CD14-positive monocyte (primary cell): ENCODE data around the gene SELENOH. TPM values are rescaled to one million over a fixed set of nuclear protein-coding genes. Genes with fewer than 3 reads are reported as not detected.
"Not testable (repeated sequence)": the region's sequence is repeated elsewhere in the genome, so short reads cannot be mapped to it uniquely, and the experiment has no call there.

Experiments used
- DNase-seq, 3 donors: peaks; one replicate each; pipeline ENCODE4 v3.0.0-alpha.2; 2011 to 2022
- H2AFZ ChIP-seq: 2 replicates; pipeline ENCODE4 v1.6.0; 2012; ENCODE audit warnings: mild to moderate bottlenecking, low read depth, low read length, inconsistent platforms; ENCODE audit not compliant: insufficient read depth, poor library complexity, severe bottlenecking
- H3K27ac ChIP-seq, 2 donors: 1 replicate in 1 of 2; 2 replicates in 1 of 2; pipeline ENCODE4 v1.5.1; 2012 to 2013; ENCODE audit warnings: low read length in 2 of 2, control low read depth in 1 of 2, inconsistent platforms in 1 of 2, low read depth in 1 of 2, mild to moderate bottlenecking in 1 of 2
- H3K27me3 ChIP-seq, 2 donors: one replicate each; pipeline versions ENCODE4 v1.6.0 to v1.6.1; 2011 to 2013; ENCODE audit warnings: low read length in 2 of 2; ENCODE audit not compliant: control insufficient read depth in 2 of 2, insufficient read depth in 2 of 2
- H3K36me3 ChIP-seq, 2 donors: replicated peaks in 1 of 2; 1 replicate in 1 of 2; 2 replicates in 1 of 2; pipeline versions ENCODE4 v1.5.1 to v1.6.1; 2012 to 2013; ENCODE audit warnings: low read length in 2 of 2, control low read depth in 1 of 2, inconsistent platforms in 1 of 2, mild to moderate bottlenecking in 1 of 2; ENCODE audit not compliant: insufficient read depth in 2 of 2, control insufficient read depth in 1 of 2
- H3K4me1 ChIP-seq, 2 donors: 1 replicate in 1 of 2; 2 replicates in 1 of 2; pipeline versions ENCODE4 v1.5.1 to v1.6.1; 2012 to 2013; ENCODE audit warnings: low read length in 2 of 2, control low read depth in 1 of 2, inconsistent platforms in 1 of 2, mild to moderate bottlenecking in 1 of 2, moderate library complexity in 1 of 2; ENCODE audit not compliant: insufficient read depth in 2 of 2, control insufficient read depth in 1 of 2
- H3K4me2 ChIP-seq: replicated peaks from 2 replicates; pipeline ENCODE3; 2012; ENCODE audit warnings: low read length, moderate library complexity, mild to moderate bottlenecking; ENCODE audit not compliant: poor library complexity, severe bottlenecking; ENCODE audit errors: extremely low read depth
- H3K4me3 ChIP-seq, 3 experiments: fragments of 200-600 bp in 1 of 3; sonication (generic) in 1 of 3; replicated peaks in 1 of 3; 1 replicate in 2 of 3; 2 replicates in 1 of 3; pipeline ENCODE4 v1.5.1; 2011 to 2013; ENCODE audit warnings: low read length in 3 of 3, mild to moderate bottlenecking in 3 of 3, control low read depth in 2 of 3, low read depth in 2 of 3, inconsistent platforms in 1 of 3, moderate library complexity in 1 of 3
- H3K79me2 ChIP-seq: 2 replicates; pipeline ENCODE4 v1.6.0; 2012; ENCODE audit warnings: mild to moderate bottlenecking, control low read depth, inconsistent platforms, low read length, moderate library complexity; ENCODE audit not compliant: insufficient read depth
- H3K9ac ChIP-seq: 2 replicates; pipeline ENCODE4 v1.6.0; 2017; ENCODE audit warnings: low read length, mild to moderate bottlenecking; ENCODE audit not compliant: insufficient read depth, poor library complexity, severe bottlenecking
- H3K9me3 ChIP-seq, 2 donors: replicated peaks in 1 of 2; 1 replicate in 1 of 2; 2 replicates in 1 of 2; pipeline versions ENCODE4 v1.5.1 to v1.6.1; 2012 to 2013; ENCODE audit warnings: low read length in 2 of 2, control low read depth in 1 of 2; ENCODE audit not compliant: control insufficient read depth in 1 of 2, insufficient read depth in 1 of 2
- H4K20me1 ChIP-seq: 2 replicates; pipeline ENCODE4 v1.6.0; 2012; ENCODE audit warnings: mild to moderate bottlenecking, low read length, control low read depth, moderate library complexity; ENCODE audit not compliant: insufficient read depth
- H3K27ac Mint-ChIP-seq, 7 donors: one replicate each; pipeline ENCODE4 v1.8.0; 2020; ENCODE audit warnings: mild to moderate bottlenecking in 7 of 7, mixed read lengths in 7 of 7, moderate library complexity in 6 of 7, inconsistent platforms in 2 of 7
- H3K27me3 Mint-ChIP-seq, 3 donors: one replicate each; pipeline ENCODE4 v1.8.0; 2021 to 2022; ENCODE audit warnings: low read depth in 3 of 3, mild to moderate bottlenecking in 3 of 3, mixed read lengths in 3 of 3, moderate library complexity in 3 of 3, inconsistent platforms in 1 of 3
- H3K36me3 Mint-ChIP-seq, 2 donors: one replicate each; pipeline ENCODE4 v1.8.0; 2020; ENCODE audit warnings: mixed read lengths in 2 of 2, inconsistent platforms in 1 of 2, mild to moderate bottlenecking in 1 of 2
- H3K4me1 Mint-ChIP-seq: one replicate; pipeline ENCODE4 v1.8.0; 2020; ENCODE audit warnings: mild to moderate bottlenecking, mixed read lengths
- H3K4me3 Mint-ChIP-seq, 2 donors: one replicate each; pipeline ENCODE4 v1.8.0; 2020; ENCODE audit warnings: mild to moderate bottlenecking in 2 of 2, mixed read lengths in 2 of 2, moderate library complexity in 1 of 2
- H3K9me3 Mint-ChIP-seq, 7 donors: one replicate each; pipeline ENCODE4 v1.8.0; 2020 to 2022; ENCODE audit warnings: mixed read lengths in 7 of 7, mild to moderate bottlenecking in 6 of 7, moderate library complexity in 6 of 7, inconsistent platforms in 2 of 7
- WGBS: methylation state at CpG from one replicate; pipeline ENCODE4 v1.1.5; 2013; ENCODE audit warnings: missing lambda C conversion rate; ENCODE audit not compliant: insufficient coverage; 5-methylcytosine and 5-hydroxymethylcytosine counted together
- intact Hi-C, 2 donors: fragments of 100-400 bp; cut with micrococcal nuclease; formaldehyde crosslinking; loops; one replicate each; pipeline versions ENCODE4 v1.15.0 to v1.15.1; 2023
- polyA plus RNA-seq, 3 donors: library from polyadenylated mRNA; depleted of rRNA in 1 of 3; unstranded in 2 of 3; stranded (reverse) in 1 of 3; fragments of 300-500 nt in 2 of 3; fragments of >200 nt in 1 of 3; fragmentation: Illumina TruSeq in 2 of 3; gene quantifications; 1 replicate in 2 of 3; 2 replicates in 1 of 3; pipeline ENCODE4 v1.2.3, GENCODE V29; 2012 to 2021
- TF ChIP-seq, protein P1 (sequence below): fragments of 200-600 bp; IDR thresholded peaks from one replicate; pipeline ENCODE4 v1.8.0; 2022; ENCODE audit warnings: antibody characterized with exemption, mild to moderate bottlenecking

Gene SELENOH
- polyA plus RNA-seq, 3 donors: 99.5 to 260 (median 206) TPM

DNA sequence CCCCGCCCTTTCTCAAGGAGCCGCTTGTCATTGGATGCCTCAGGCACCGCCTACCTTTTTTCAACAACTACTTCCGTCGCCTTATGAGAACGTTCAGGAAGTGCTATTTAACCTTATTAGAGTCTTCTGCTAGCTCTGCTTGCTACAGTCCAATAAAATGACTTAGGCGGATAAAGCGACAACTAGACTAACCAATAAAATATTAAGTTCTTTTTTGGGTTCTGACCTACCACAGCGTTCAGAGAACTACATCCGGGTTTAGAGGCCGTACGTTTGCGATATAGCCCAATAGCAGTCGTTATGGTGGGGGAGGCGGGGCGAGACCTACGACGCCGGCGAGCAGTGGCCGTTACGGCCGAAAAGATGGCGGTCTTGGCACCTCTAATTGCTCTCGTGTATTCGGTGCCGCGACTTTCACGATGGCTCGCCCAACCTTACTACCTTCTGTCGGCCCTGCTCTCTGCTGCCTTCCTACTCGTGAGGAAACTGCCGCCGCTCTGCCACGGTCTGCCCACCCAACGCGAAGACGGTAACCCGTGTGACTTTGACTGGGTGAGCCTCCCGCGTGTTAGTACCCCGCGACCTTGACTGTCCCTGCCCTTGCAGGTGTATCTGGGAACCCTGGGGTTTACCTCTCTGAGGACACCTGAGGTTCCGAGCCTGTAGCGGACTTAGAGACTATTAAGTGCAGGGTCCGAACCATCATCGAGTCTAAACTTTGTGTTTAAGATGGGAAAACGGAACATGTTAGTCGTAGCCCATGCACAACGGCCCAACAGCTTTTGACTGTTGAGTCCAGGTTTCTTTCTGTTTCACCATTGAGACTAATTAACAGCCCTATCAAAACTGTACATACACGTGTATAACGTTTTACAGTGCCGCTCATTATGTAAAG lies 28.8 kb upstream of the SELENOH start, which contains the start of gene TMX2:
Gene TMX2, plus strand, starts transcription at position 338 of the 895 bp plus-strand sequence. Its CDS starts 26 bp downstream, at position 364.
- Mint-ChIP-seq H3K27me3 (peaks cover 0 to 2% (median 2%) of the 10 kb centered on the region in 3 donors), H3K4me1 (peaks cover 32% of the 10 kb centered on the region), H3K4me3 (peak within 1 kb of the TSS; percentile 98), H3K9me3 (no peaks in the 10 kb centered on the region), H3K27ac (peak within 1 kb of the TSS; percentile 95 to 99 (median 98)), H3K36me3 (peaks cover 7 to 16% of the 10 kb centered on the region in 2 donors)
- Histone ChIP-seq H3K27ac (peak within 1 kb of the TSS; percentile 72 to 97), H3K9me3 (no peaks in the 10 kb centered on the region), H2AFZ (peak within 1 kb of the TSS; percentile 97), H3K9ac (peak within 1 kb of the TSS; percentile 87), H3K4me3 (peak within 1 kb of the TSS; percentile 72 to 100 (median 96)), H3K36me3 (peaks cover 3 to 14% of the 10 kb centered on the region in 2 donors), H3K27me3 (no peaks in the 10 kb centered on the region), H3K79me2 (peaks cover 76% of the 10 kb centered on the region), H3K4me1 (peaks cover 22 to 31% of the 10 kb centered on the region in 2 donors), H3K4me2 (peak within 1 kb of the TSS; percentile 95), H4K20me1 (peaks cover 5% of the 10 kb centered on the region)
- TF ChIP-seq, protein P1, sequence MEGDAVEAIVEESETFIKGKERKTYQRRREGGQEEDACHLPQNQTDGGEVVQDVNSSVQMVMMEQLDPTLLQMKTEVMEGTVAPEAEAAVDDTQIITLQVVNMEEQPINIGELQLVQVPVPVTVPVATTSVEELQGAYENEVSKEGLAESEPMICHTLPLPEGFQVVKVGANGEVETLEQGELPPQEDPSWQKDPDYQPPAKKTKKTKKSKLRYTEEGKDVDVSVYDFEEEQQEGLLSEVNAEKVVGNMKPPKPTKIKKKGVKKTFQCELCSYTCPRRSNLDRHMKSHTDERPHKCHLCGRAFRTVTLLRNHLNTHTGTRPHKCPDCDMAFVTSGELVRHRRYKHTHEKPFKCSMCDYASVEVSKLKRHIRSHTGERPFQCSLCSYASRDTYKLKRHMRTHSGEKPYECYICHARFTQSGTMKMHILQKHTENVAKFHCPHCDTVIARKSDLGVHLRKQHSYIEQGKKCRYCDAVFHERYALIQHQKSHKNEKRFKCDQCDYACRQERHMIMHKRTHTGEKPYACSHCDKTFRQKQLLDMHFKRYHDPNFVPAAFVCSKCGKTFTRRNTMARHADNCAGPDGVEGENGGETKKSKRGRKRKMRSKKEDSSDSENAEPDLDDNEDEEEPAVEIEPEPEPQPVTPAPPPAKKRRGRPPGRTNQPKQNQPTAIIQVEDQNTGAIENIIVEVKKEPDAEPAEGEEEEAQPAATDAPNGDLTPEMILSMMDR: no peak
- DNase-seq: peak; percentile 96 to 99 (median 98)
- WGBS: 0% methylated on average over 44 of the region's 53 CpGs
- intact Hi-C loops: loop anchor here (2.0 to 5.0 kb wide), 3 partner anchors 44 to 85 kb away; partner anchors contain the start of gene ZDHHC5 (in 1 of the 2)

DNA sequence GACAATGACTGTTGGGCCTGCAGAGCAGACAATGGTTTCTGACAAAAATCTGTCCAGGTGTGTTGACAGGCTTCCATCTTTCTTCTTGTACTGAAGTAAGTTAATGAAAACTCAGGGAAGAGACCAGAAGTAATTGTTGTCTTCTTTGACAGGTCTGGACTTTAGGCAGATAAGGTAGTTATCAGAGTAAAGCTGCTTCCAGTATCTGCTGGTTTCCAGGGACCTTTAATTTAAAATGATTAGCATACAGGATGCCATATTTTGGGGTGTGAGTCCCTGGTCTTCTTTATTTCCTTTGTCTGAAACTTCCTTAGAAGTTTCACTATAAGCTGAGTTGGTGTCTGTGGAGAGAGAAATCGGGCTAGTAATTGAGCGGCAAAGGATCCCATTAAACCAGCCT lies 27.5 kb upstream of the SELENOH start:
- H4K20me1 ChIP-seq: peaks cover 17% of the 10 kb centered on the region
- Mint-ChIP-seq H3K9me3 (no peaks in the 10 kb centered on the region), H3K4me3 (peak overlapping the region in 1 of 2 donors; percentile 98), H3K27ac (no peak overlapping the region), H3K27me3 (peaks cover 0 to 2% (median 2%) of the 10 kb centered on the region in 3 donors), H3K36me3 (peaks cover 9 to 22% of the 10 kb centered on the region in 2 donors), H3K4me1 (peaks cover 30% of the 10 kb centered on the region)
- H3K4me3 ChIP-seq: peak overlapping the region in 1 of 3 experiments; percentile 96
- no peak for DNase-seq
- peaks cover 22 to 31% of the 10 kb centered on the region in 2 donors for H3K4me1 ChIP-seq
- H3K27ac ChIP-seq: no peak overlapping the region
- H3K36me3 ChIP-seq: peaks cover 3% of the 10 kb centered on the region in 2 donors
- H3K9me3 ChIP-seq: no peaks in the 10 kb centered on the region
- H3K4me2 ChIP-seq: peak overlapping the region; percentile 95
- intact Hi-C loops: loop anchor here (2.0 to 5.0 kb wide), 3 partner anchors 45 to 83 kb away; partner anchors contain the start of gene ZDHHC5 (in 1 of the 2)
- no CpG with 5 or more reads among the region's 2 CpGs for WGBS
- H3K9ac ChIP-seq: no peak overlapping the region
- H3K27me3 ChIP-seq: no peaks in the 10 kb centered on the region
- no peak overlapping the region for H2AFZ ChIP-seq
- peaks cover 75% of the 10 kb centered on the region for H3K79me2 ChIP-seq
- TF ChIP-seq, protein P1: no peak

DNA sequence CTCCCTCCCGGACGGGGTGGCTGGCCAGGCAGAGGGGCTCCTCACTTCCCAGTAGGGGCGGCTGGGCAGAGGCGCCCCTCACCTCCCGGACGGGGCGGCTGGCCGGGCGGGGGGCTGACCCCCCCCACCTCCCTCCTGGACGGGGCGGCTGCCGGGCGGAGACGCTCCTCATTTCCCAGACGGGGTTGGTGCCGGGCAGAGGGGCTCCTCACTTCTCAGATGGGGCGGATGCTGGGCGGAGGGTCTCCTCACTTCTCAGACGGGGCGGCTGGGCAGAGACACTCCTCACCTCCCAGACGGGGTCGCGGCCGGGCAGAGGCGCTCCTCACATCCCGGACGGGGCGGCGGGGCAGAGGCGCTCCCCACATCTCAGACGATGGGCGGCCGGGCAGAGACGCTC lies 24.6 kb upstream of the SELENOH start:
- Histone ChIP-seq H4K20me1 (peaks cover 32% of the 10 kb centered on the region), H3K4me1 (peaks cover 14 to 21% of the 10 kb centered on the region in 2 donors), H3K79me2 (peaks cover 74% of the 10 kb centered on the region), H3K36me3 (peaks cover 8 to 21% of the 10 kb centered on the region in 2 donors)
- H3K27ac ChIP-seq, H3K9ac ChIP-seq, H3K27ac Mint-ChIP-seq, H3K9me3 ChIP-seq, H3K4me3 Mint-ChIP-seq, H2AFZ ChIP-seq, H3K4me3 ChIP-seq, intact Hi-C loops, H3K4me2 ChIP-seq, H3K27me3 Mint-ChIP-seq, H3K9me3 Mint-ChIP-seq, DNase-seq, H3K27me3 ChIP-seq: not testable (repeated sequence)
- WGBS: no CpG with 5 or more reads among the region's 34 CpGs
- peaks cover 15% of the 10 kb centered on the region for H3K4me1 Mint-ChIP-seq
- H3K36me3 Mint-ChIP-seq: peaks cover 15 to 36% of the 10 kb centered on the region in 2 donors
